GM12874 (cell line): ENCODE results near the gene WNT9B.

ENCODE experiments used
- CTCF ChIP-seq: IDR thresholded peaks from 2 replicates; pipeline ENCODE4 v1.5.1; 2011; ENCODE audit warnings: low read depth, mild to moderate bottlenecking, control low read depth, low read length, moderate library complexity; ENCODE audit not compliant: insufficient read depth

WNT9B gene

GRCh38 chr17:46826116-46826515, 25.3 kb upstream of the WNT9B start:
- TF ChIP-seq CTCF = no peak

GRCh38 chr17:46827274-46827673, 24.1 kb upstream of the WNT9B start:
- TF ChIP-seq CTCF = no peak

- TF ChIP-seq CTCF = no peak
Observed at GRCh38 chr17:46831573-46832330, 19.6 kb upstream of the WNT9B start.

- TF ChIP-seq CTCF = no peak
Observed at GRCh38 chr17:46832331-46832821, 19.0 kb upstream of the WNT9B start.

GRCh38 chr17:46832945-46833839, 18.2 kb upstream of the WNT9B start:
- no peak for TF ChIP-seq CTCF

GRCh38 chr17:46833840-46834208, 17.6 kb upstream of the WNT9B start:
- no peak for TF ChIP-seq CTCF

- no peak for TF ChIP-seq CTCF
Observed at GRCh38 chr17:46834846-46835245, 16.5 kb upstream of the WNT9B start.
